Measurements from ENCODE around the gene PAK1IP1.

GRCh38 chr6:10692965-10693538 lies 1.7 kb upstream of the PAK1IP1 start:
- TF ChIP-seq CTCF (IDR thresholded peaks at IDR 0.05) (no peak), POLR2A (IDR thresholded peaks at IDR 0.05) (no peak)

Measured in heart left ventricle (tissue), 13 donors.